ENCODE measurements around the gene JUNB.
A peak's percentile ranks its signal among the peaks of the same experiment; 100 is the strongest.

Gene JUNB

GRCh38 chr19:12792051-12792852 lies 966 bp downstream of the JUNB start:
- no peak for TF ChIP-seq CTCF (IDR thresholded peaks at IDR 0.05)

- TF ChIP-seq CTCF (IDR thresholded peaks at IDR 0.05): no peak
Observed at GRCh38 chr19:12792853-12793289, 1.6 kb downstream of the JUNB start.

GRCh38 chr19:12793290-12794195 lies 2.3 kb downstream of the JUNB start:
- TF ChIP-seq CTCF (IDR thresholded peaks at IDR 0.05): no peak

DNA sequence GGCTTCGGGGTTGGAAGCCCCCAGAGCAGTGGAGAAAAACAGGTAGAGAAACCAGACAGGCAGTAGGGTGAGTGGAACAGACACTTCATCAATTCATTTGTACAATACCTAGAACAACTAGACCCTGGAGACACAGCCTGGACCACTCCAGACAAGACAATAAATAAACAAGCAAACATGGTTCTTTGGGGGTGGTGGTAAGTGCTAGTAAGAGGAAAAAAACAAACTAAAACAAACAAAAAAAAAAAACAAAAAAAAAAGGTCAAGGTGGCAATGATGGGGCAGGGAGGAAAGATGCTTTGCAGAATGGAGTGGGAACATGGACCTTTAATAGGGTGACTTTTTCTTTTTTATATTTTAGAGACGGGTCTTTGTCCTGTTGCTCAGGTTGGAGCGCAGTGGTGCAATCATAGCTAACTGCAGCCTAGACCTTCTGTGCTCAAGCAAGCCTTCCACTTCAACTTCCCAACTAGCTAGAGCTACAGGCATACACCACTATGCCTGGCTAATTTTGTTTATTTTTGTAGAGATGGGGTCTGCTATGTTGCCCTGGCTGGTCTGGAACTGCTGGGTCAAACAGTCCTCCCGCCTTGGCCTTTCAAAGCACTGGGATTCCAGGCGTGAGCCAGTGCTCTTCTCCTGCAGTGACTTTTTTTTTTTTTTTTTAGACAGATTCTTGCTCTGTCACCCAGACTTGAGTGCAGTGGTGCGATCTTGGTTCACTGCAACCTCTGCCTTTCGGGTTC lies 3.1 kb downstream of the JUNB start:
- TF ChIP-seq CTCF (IDR thresholded peaks at IDR 0.05): no peak

GRCh38 chr19:12794971-12795381 lies 3.7 kb downstream of the JUNB start:
- no peak for TF ChIP-seq CTCF (IDR thresholded peaks at IDR 0.05)

DNA sequence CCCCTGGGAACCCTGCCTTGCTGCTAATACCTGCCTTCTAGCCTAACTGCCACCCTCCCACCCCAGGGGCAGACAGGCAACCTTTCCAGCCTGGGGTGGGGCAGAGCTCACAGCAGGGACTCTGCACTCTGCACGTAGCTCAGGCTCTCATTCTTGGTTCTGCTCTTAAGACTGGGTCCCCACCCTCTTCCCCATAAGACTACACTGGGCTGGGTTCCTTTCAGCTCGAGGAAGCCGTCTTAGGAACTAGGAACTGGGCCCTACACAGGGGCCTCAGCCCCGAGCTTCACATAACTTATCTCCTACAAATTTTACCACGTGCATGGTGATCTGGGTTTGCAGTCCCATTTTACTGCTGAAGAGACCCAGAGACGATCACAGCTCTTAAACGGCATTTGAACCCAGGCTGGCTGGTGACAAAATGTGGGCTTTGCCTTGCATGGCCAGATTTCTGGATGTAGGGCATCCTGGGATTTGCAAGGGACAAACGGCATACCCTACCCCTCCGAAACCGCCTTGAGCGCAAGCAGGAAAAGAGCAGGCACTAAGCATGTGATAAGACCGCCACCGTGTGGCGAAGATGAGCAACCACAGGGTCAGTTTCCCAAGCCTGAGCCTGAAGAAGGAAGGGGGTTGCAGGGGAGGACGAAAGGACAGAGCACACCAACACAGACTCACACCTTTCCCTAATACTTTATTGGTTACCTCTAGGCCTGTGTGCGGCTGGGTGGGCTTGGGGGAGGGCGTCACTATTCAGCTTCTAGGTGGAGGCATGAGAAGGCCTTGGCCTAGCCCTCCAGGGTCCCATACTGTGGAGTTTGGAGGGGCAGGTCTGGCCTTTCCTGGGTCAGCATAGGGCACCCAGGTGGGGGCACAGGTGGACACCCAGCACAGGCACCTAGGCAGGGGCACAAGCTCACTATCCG lies 5.1 kb downstream of the JUNB start:
- peak; percentile 93 for TF ChIP-seq CTCF (IDR thresholded peaks at IDR 0.05)
